Panc1 (cell line): Measurements from ENCODE around the gene COL5A1. TPM values are rescaled to one million over a fixed set of nuclear protein-coding genes. Genes with fewer than 3 reads are reported as not detected.
"Not testable (repeated sequence)": the region's sequence is repeated elsewhere in the genome, so short reads cannot be mapped to it uniquely, and the experiment has no call there.

Experiments used
- ATAC-seq: fragments of 200-7000 bp; cut with Tn5 transposase; 2 replicates; pipeline ENCODE4 v1.9.1; 2020; ENCODE audit warnings: mild to moderate bottlenecking, moderate library complexity
- BruUV-seq: library from RNA; stranded (reverse); fragments of 400-500 nt; replicated peaks from 2 replicates; lab custom pipeline; 2021; lab: Mats Ljungman, UMichigan
- CTCF ChIA-PET: fragments of 300-600 bp; sonication (Branson Sonifier 250); formaldehyde crosslinking; loops from one replicate; lab custom pipeline; 2022; ENCODE audit warnings: antibody characterized with exemption; lab: Charles Lee
- POLR2A ChIA-PET: fragments of 300-600 bp; sonication (Branson Sonifier 250); formaldehyde crosslinking; loops from one replicate; lab custom pipeline; 2022; ENCODE audit warnings: antibody characterized with exemption; lab: Charles Lee
- DNase-seq: peaks from one replicate; pipeline ENCODE4 v3.0.0-alpha.2; 2010; ENCODE audit warnings: low read depth, low spot score
- H3K27ac ChIP-seq: 2 replicates; pipeline ENCODE4 v1.5.1; 2011; ENCODE audit warnings: mild to moderate bottlenecking, low read length, inconsistent platforms
- H3K27me3 ChIP-seq: fragments of 200-500 bp; sonication (Bioruptor generic); 2 replicates; pipeline ENCODE4 v1.6.0; 2014; ENCODE audit warnings: low read length, inconsistent platforms; ENCODE audit not compliant: control insufficient read depth, insufficient read depth
- H3K36me3 ChIP-seq: fragments of 200-500 bp; sonication (Bioruptor generic); 2 replicates; pipeline ENCODE4 v1.5.1; 2014; ENCODE audit warnings: inconsistent platforms, mild to moderate bottlenecking, low read length, moderate library complexity; ENCODE audit not compliant: control insufficient read depth, insufficient read depth
- H3K4me1 ChIP-seq: 2 replicates; pipeline ENCODE4 v1.5.1; 2011; ENCODE audit warnings: inconsistent platforms, mild to moderate bottlenecking, low read length, moderate library complexity; ENCODE audit not compliant: control insufficient read depth, insufficient read depth
- H3K4me3 ChIP-seq, 2 experiments: 2 replicates each; pipeline ENCODE4 v1.5.1; 2011 to 2012; ENCODE audit warnings: low read depth in 2 of 2, low read length in 2 of 2, mild to moderate bottlenecking in 2 of 2, inconsistent platforms in 1 of 2, moderate library complexity in 1 of 2
- H3K9me3 ChIP-seq: fragments of 200-500 bp; sonication (Bioruptor generic); 2 replicates; pipeline ENCODE4 v1.5.1; 2014; ENCODE audit warnings: low read depth, mild to moderate bottlenecking, inconsistent platforms, low read length, moderate library complexity; ENCODE audit not compliant: control insufficient read depth, insufficient read depth
- POLR2AphosphoS5 ChIP-seq: IDR thresholded peaks from 2 replicates; pipeline ENCODE4 v1.6.1; 2012; ENCODE audit warnings: mild to moderate bottlenecking, low read depth, low read length, moderate library complexity
- REST ChIP-seq, 2 experiments: IDR thresholded peaks; 2 replicates each; pipeline ENCODE4 v1.6.1; 2011 to 2012; ENCODE audit warnings: low read depth in 2 of 2, control low read depth in 1 of 2, low read length in 1 of 2, mild to moderate bottlenecking in 1 of 2, moderate library complexity in 1 of 2; ENCODE audit not compliant: insufficient read depth in 1 of 2
- SIN3A ChIP-seq: IDR thresholded peaks from 2 replicates; pipeline ENCODE4 v1.6.1; 2012; ENCODE audit warnings: low read depth, mild to moderate bottlenecking, low read length, moderate library complexity, borderline replicate concordance; ENCODE audit not compliant: insufficient read depth
- TCF7L2 ChIP-seq: IDR thresholded peaks from 2 replicates; pipeline ENCODE4 v1.6.1; 2011; ENCODE audit warnings: mild to moderate bottlenecking, low read depth, low read length, inconsistent platforms
- in situ Hi-C: cut with HindIII; loops from 2 replicates; pipeline ENCODE4 v1.10.0; 2016; ENCODE audit warnings: low sequenced_read_pairs, low pct_unique_long_range_greater_than_20kb
- intact Hi-C: fragments of 100-400 bp; cut with micrococcal nuclease; formaldehyde crosslinking; loops from one replicate; pipeline ENCODE4 v1.10.0; 2022; ENCODE audit not compliant: unreplicated experiment
- total RNA-seq: library from RNA; stranded (reverse); gene quantifications from one replicate; pipeline ENCODE4 v1.2.1, GENCODE V29; 2021; ENCODE audit not compliant: unreplicated experiment
- TF ChIP-seq, protein P1 (sequence below): fragments of 450-650 bp; IDR thresholded peaks from 2 replicates; pipeline ENCODE4 v1.5.1; 2017; ENCODE audit warnings: mild to moderate bottlenecking

COL5A1 gene
- total RNA-seq, 1 experiment from 2014 or later: 5.7 TPM

DNA sequence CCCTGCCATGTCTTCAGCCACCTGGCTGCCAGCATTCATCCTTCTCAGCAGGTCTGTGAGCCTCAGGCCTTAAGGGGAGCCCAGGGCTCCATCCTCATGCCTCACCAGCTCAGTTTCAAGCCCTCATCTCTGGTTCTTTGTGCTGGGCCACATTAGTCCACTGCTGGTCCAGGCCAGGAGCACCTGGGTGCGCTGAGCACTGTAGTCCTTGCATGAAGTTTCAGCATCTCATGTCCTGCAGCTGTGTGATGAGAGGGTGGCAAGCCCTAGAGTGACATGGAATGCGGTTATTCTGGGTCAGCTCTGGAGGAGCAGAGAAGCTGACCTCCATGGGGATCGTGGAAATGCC lies 42.7 kb downstream of the COL5A1 start:
- ChIA-PET CTCF (no interaction called here), POLR2A (no interaction called here)
- no peaks in the 10 kb centered on the region for H3K9me3 ChIP-seq
- H3K36me3 ChIP-seq: no peaks in the 10 kb centered on the region
- intact Hi-C loops (no loop called here), in situ Hi-C loops (no loop called here)
- TF ChIP-seq SIN3A (no peak), TCF7L2 (no peak), REST (IDR thresholded peaks at IDR 0.05; ENCODE audit: insufficient read depth in 1 of 2, low read depth in 2 of 2, low read length in 1 of 2) (no peak), POLR2AphosphoS5 (no peak)
- TF ChIP-seq, protein P1, sequence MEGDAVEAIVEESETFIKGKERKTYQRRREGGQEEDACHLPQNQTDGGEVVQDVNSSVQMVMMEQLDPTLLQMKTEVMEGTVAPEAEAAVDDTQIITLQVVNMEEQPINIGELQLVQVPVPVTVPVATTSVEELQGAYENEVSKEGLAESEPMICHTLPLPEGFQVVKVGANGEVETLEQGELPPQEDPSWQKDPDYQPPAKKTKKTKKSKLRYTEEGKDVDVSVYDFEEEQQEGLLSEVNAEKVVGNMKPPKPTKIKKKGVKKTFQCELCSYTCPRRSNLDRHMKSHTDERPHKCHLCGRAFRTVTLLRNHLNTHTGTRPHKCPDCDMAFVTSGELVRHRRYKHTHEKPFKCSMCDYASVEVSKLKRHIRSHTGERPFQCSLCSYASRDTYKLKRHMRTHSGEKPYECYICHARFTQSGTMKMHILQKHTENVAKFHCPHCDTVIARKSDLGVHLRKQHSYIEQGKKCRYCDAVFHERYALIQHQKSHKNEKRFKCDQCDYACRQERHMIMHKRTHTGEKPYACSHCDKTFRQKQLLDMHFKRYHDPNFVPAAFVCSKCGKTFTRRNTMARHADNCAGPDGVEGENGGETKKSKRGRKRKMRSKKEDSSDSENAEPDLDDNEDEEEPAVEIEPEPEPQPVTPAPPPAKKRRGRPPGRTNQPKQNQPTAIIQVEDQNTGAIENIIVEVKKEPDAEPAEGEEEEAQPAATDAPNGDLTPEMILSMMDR: no peak
- H3K4me1 ChIP-seq: no peaks in the 10 kb centered on the region
- H3K4me3 ChIP-seq: no peak overlapping the region
- DNase-seq: no peak
- no peaks in the 10 kb centered on the region for H3K27me3 ChIP-seq
- no peak for ATAC-seq
- no peak overlapping the region for H3K27ac ChIP-seq
- no TSS peak for BruUV-seq

DNA sequence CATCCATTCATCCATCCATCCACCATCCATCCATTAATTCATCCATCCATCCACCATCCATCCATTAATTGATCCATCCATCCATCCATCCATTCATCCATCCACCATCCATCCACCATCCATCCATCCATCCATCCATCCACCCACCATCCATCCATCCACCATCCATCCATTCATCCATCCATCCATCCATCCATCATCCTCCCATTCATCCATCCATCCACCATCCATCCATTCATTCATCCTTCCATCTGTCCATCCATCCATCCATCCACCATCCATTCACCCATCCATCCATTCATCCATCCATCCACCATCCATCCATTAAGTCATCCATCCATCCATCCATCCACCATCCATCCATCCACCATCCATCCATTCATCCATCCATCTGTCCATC lies 43.3 kb downstream of the COL5A1 start:
- DNase-seq, H3K9me3 ChIP-seq, H3K27me3 ChIP-seq, BruUV-seq, H3K36me3 ChIP-seq, ATAC-seq, intact Hi-C loops, CTCF ChIA-PET, H3K27ac ChIP-seq, POLR2A ChIA-PET, in situ Hi-C loops, H3K4me1 ChIP-seq, H3K4me3 ChIP-seq: not testable (repeated sequence)

- no TSS peak for BruUV-seq
- in situ Hi-C loops: no loop called here
Measured at GRCh38 chr9:134685784-134686183, 44.2 kb downstream of the COL5A1 start.

More at GRCh38 chr9:134685784-134686183, 44.2 kb downstream of the COL5A1 start:
- H3K9me3 ChIP-seq: no peaks in the 10 kb centered on the region
- no peak overlapping the region for H3K27ac ChIP-seq
- intact Hi-C loops: no loop called here
- no peak for TF ChIP-seq TCF7L2
- no peak for TF ChIP-seq POLR2AphosphoS5
- TF ChIP-seq, protein P1: no peak
- TF ChIP-seq REST (IDR thresholded peaks at IDR 0.05; ENCODE audit: insufficient read depth in 1 of 2, low read depth in 2 of 2, low read length in 1 of 2): no peak
- no peak for TF ChIP-seq SIN3A
- DNase-seq: no peak
- no peak for ATAC-seq
- CTCF ChIA-PET: no interaction called here
- POLR2A ChIA-PET: no interaction called here
- no peak overlapping the region for H3K4me3 ChIP-seq
- no peaks in the 10 kb centered on the region for H3K36me3 ChIP-seq
- H3K27me3 ChIP-seq: no peaks in the 10 kb centered on the region
- H3K4me1 ChIP-seq: no peaks in the 10 kb centered on the region
